ENCODE data around the gene BCL2A1.
"Not testable (repeated sequence)": the region's sequence is repeated elsewhere in the genome, so short reads cannot be mapped to it uniquely, and the experiment has no call there.

BCL2A1 gene

DNA sequence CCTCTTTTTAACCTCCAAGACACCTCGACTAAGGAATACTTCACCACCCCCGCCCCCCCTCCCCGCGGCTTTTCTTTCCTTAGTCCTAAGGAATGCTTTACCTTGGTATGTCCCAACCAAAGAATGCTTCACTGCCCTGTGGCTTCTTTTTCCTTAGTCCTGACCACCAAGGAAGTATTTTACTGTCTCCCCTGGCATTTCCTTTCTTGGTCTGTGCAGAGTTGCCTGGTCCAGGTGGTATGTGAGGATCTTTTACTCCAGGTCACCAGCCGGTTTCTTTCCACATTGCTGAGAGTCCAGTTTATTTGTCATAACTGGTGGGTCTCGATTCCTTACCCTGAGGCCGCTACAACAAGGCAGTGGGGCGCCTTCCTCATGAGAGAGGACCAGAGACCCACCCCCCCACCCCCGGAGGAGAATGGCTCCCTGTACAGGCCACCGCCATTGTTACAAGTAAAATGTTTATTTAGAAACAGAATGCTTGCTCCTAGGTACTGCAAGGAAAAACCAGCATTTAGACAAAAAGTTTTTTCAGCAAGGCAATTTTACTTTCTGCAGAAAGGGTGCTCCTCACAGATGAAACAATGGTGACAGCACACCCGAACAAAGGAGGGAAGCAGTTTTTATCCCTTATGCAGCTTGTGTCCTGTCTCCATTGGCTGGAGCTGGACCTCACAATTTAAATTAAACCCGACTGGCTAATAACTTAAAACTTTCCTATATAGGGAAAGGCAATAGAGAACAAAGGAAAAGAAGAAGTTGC, 51.1 kb downstream of the BCL2A1 start:
- no peak for DNase-seq

GRCh38 chr15:79919090-79919748, 51.8 kb downstream of the BCL2A1 start:
- no peak for DNase-seq

DNA sequence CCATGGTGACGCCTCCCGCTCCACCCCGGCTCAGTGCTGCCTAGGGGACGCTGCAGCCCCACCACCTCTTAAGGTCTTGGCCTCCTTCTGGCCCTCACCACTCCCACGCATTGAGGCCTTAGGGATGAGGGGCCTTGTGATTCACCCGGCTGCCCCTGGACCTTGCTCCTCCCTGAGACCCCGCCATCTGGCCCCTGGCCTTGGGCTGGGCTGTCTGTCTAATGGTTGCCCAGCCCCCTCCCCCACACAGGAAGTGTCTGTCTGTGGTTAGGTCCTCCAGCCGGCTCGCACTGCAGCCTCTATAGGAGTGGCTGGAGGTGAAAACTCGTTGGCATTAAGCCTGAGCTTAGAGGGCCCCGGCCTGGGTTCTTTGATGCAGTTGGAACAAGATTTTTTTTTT, 52.7 kb downstream of the BCL2A1 start:
- DNase-seq, result no peak

GRCh38 chr15:79916502-79917132, 54.4 kb downstream of the BCL2A1 start:
- DNase-seq, result peak; percentile 3

DNA sequence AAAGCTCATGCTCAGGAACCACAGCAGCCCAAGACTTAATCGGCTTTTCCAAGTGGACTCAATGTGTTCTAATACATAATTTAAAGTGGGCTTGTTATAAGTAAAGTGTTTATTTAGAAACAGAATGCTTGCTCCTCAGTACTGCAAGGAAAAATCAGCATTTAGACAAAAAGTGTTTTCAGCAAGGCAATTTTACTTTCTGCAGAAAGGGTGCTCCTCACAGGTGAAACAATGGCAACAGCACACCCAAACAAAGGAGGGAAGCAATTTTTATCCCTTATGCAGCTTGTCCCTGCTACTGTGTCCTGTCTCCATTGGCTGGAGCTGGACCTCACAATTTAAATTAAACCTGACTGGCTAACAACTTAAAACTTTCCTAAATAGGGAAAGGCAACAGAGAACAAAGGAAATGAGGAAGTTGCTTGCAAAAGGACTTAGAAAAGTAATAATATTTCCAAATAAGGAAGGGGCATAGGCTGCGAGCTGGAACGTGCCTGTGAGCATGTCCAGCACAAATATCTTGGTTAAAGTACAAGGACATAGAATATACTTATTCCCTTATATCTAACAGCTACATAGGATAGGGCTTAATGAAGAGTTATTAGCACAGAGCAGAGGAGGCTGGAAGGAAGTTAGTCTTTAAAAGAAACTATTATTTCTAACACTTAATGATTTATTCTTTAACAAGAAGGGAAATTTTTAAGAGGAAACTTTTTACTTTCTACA, 55.1 kb downstream of the BCL2A1 start:
- not testable (repeated sequence) for DNase-seq

DNA sequence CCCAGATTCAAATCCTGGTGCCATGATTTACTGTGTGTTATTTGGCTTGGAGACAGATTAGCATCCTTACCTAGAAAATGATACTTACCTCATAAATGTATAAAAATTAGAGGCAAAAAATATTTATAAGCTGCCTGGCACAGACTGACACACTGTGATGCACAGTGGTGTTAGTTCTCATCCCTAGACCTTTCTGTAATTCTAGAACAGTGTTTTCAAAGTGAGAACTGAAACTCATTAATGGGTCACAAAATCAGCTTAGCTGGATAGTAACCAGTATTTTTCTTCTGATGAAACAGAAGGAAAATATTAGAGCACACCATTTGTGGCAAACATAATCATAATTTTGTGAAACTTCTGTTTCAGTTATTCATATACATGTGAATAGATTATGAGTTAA, 56.3 kb downstream of the BCL2A1 start:
- DNase-seq, result no peak

All from NCI-H345 (cell line).